ENCODE data around the gene LHX3.

Gene LHX3

GRCh38 chr9:136186386-136186785, 18.5 kb downstream of the LHX3 start:
- TF ChIP-seq CTCF (IDR thresholded peaks at IDR 0.05; ENCODE audit: low read length, missing control alignments), result no peak

GRCh38 chr9:136185596-136186366, 19.1 kb downstream of the LHX3 start:
- no peak for TF ChIP-seq CTCF (IDR thresholded peaks at IDR 0.05; ENCODE audit: low read length, missing control alignments)
- no peak for DNase-seq (ENCODE audit: low read depth)
- no peak overlapping the region for H3K4me3 ChIP-seq (replicated peaks; ENCODE audit: low read depth, low read length)

More at GRCh38 chr9:136186386-136186785, 18.5 kb downstream of the LHX3 start:
- H3K4me3 ChIP-seq (replicated peaks; ENCODE audit: low read depth, low read length), result no peak overlapping the region
- no peak for DNase-seq (ENCODE audit: low read depth)

GRCh38 chr9:136185066-136185465, 19.9 kb downstream of the LHX3 start:
- no peak for DNase-seq (ENCODE audit: low read depth)
- H3K4me3 ChIP-seq (replicated peaks; ENCODE audit: low read depth, low read length), result no peak overlapping the region
- TF ChIP-seq CTCF (IDR thresholded peaks at IDR 0.05; ENCODE audit: low read length, missing control alignments), result no peak

DNA sequence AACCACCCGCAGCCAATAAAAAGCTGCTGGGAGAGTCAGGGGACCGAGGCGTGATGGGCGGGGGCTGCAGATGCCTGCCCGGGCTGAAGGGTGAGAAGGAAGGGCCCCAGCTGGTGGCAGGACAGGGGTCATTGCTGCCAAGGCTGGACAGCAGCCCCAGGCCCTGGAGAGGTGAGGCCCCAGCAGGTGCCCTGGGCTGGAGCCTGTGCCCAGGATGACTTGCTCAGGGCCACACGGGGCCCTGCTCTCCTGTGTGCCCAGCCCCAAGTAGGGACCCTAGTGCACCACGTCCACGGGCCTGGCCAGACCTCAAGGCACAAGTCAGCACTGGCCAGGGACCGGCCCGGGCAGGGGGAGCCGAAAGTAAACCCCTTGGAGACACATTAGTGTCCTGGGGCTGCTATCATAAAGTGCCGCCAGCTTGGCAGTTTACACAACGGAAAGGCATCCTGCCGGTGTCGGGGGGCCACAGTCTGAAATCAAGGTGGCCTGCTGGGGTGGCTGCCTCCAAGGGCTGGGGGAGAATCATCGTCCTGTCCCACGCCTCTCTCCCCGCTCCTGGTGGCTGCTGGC, 22.0 kb downstream of the LHX3 start:
- no peak for TF ChIP-seq CTCF (IDR thresholded peaks at IDR 0.05; ENCODE audit: low read length, missing control alignments)
- H3K4me3 ChIP-seq (replicated peaks; ENCODE audit: low read depth, low read length), result no peak overlapping the region
- DNase-seq (ENCODE audit: low read depth), result no peak

- DNase-seq (ENCODE audit: low read depth), result no peak
- no peak overlapping the region for H3K4me3 ChIP-seq (replicated peaks; ENCODE audit: low read depth, low read length)
- no peak for TF ChIP-seq CTCF (IDR thresholded peaks at IDR 0.05; ENCODE audit: low read length, missing control alignments)
Measured at GRCh38 chr9:136182420-136182787, 22.5 kb downstream of the LHX3 start.

DNA sequence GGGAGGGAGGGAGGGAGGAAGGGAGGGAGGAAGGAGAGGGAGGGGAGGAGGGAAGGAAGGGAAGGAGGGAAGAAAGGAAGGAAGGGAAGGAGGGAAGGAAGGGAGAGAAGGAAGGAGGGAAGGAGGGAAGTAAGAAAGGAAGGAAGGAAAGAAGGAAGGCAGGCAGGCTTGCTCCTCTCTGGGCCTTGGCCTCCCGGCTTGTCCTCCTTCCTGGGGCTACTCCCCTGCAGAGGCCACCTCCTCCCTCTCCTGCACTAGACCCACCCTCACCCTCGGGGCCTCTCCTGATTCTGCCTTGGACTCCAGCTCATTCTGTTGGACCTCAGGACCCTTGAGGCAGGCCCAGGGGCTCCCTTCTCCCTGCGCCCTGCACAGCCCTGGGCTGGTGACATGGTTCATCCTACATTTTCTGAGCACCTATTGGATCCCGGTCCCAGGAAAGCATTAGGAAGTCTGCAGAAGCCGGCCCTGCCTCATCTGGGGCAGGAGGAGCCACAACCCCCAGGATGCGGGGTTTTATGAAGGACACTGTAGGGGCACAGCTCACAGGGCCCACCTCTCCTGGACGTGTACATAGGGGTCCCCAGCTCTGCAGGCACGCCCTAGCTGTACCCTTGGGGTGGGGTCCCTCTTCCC, 23.0 kb downstream of the LHX3 start:
- TF ChIP-seq CTCF (IDR thresholded peaks at IDR 0.05; ENCODE audit: low read length, missing control alignments), result no peak
- no peak overlapping the region for H3K4me3 ChIP-seq (replicated peaks; ENCODE audit: low read depth, low read length)
- no peak for DNase-seq (ENCODE audit: low read depth)

Measured in fibroblast of pulmonary artery (primary cell).